Right lobe of liver (tissue), 4 donors: ENCODE results near the gene CTIF.

ENCODE experiments used
- CTCF ChIP-seq, 4 donors: fragments of 200-600 bp in 3 of 4; fragments of 450-650 bp in 1 of 4; IDR thresholded peaks; one replicate each; pipeline versions ENCODE4 v1.5.1 to v1.8.0; 2016 to 2022; ENCODE audit warnings: antibody characterized with exemption in 4 of 4, mild to moderate bottlenecking in 2 of 4
- POLR2A ChIP-seq: fragments of 450-650 bp; IDR thresholded peaks from one replicate; pipeline ENCODE4 v1.6.1; 2017; ENCODE audit warnings: antibody characterized with exemption, mild to moderate bottlenecking
- donor health status: DM: no; HTN: no; CAD: no.
- donor health status: DM: no; HTN: no; CAD: no.
- donor health status: DM: no; HTN: yes; CAD: no.

GRCh38 chr18:48790226-48790863 is 251.5 kb downstream of the CTIF start:
- TF ChIP-seq CTCF (IDR thresholded peaks at IDR 0.05) = no peak
- no peak for TF ChIP-seq POLR2A
